Limb (tissue), 2 donors: ENCODE measurements around the gene HOXC13.

Experiments
- DNase-seq, 2 donors: peaks; one replicate each; pipeline ENCODE4 v3.0.0-alpha.2; 2016; ENCODE audit errors: extremely low spot score in 2 of 2

HOXC13 gene

DNA sequence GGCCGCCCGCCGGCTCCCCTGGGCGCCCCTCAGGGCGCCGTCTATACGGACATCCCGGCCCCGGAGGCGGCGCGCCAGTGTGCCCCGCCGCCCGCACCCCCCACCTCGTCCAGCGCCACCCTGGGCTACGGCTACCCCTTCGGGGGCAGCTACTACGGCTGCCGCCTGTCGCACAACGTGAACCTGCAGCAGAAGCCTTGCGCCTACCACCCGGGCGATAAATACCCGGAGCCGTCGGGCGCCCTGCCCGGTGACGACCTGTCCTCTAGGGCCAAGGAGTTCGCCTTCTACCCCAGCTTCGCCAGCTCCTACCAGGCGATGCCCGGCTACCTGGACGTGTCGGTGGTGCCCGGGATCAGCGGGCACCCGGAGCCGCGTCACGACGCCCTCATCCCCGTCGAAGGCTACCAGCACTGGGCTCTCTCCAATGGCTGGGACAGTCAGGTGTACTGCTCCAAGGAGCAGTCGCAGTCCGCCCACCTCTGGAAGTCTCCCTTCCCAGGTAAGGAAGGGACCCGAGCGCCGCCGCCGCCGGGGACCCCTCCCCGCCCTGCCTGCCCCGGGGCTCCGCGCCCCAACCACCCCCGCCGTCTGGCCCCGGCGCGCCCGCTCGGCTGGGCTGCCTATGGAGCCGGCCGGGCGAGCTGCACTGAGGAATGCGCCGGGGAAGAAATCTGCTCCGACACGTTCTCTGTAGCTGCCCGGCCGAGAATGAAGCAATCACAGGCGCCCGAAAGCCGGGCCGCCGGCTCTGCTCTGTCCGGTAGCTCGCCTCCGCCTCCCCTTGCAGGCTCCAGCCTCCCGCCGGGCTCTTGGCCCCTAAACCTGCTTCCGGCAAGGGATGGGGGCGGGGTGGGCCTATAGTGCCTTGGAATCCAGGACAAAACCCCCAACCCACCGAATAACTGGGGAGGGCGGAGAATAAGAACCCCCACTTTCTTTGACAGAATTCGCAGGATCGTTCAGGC is 794 bp downstream of the HOXC13 start:
- peak in 1 of 2 donors; percentile 61 for DNase-seq

DNA sequence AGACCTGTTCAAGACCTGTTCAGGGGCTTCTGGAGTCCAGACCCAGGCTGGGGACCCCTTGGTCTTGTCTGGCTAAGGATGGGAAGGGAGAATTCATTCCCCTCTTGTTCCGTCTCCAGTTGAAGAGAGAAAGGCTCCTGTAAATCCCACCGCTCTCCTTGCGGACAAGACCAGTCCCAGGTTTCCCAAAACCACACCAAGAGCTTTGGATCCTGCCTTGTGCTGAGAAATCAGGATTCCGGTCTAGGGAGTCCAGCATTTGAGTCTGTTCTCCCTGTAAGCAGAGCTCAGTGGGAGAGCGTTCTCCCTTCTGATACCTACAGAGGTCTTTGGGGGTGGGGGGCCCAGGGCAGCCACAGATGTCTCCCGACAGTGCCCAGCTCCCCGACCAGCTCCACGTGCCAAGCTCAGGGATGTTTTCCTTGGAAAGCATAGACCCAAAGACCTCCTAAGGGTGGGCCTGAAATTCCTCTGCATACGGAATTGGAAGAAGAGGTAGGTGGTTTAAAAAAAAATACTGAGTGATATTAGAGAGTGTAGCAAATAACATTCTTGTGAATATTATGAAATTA is 1.9 kb downstream of the HOXC13 start:
- DNase-seq, result no peak

DNA sequence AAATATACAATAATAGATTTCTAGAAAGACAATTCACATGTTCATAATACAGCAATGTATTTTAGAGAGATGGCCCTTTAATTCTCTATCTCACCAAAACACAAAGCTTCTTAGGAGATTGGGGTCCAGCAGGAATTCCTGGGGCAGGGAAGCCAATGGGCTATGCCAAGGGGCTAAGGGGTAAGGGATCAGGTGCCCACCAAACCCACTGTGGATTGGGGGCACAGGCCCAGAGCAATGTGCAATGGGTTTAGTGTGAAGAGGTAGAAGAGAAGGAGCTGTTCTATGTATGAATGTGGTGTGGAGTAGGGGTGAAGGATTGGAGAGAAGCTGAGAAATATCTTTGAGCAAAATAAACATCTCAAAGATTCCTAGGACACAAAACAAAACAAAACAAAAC is 2.6 kb downstream of the HOXC13 start:
- DNase-seq, result no peak

DNA sequence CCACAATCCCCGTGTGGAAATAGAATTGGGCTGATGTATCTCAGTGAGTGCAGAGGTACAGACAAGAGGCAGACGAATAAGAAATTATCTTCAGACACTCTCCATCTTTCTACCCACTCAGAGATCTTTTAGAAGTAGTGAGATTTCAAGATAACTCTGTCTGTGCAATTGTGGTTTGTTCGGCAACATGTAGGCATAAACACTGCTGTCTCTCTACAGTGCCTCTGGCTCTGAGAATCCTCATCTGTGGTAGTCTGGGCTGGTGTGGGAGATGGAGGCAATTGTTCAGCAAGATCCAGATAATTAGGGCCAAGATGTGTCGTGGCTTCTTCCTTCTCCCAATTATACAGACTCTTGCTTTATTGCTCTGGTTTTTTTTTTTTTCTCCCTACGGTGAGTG is 3.1 kb downstream of the HOXC13 start:
- no peak for DNase-seq

DNA sequence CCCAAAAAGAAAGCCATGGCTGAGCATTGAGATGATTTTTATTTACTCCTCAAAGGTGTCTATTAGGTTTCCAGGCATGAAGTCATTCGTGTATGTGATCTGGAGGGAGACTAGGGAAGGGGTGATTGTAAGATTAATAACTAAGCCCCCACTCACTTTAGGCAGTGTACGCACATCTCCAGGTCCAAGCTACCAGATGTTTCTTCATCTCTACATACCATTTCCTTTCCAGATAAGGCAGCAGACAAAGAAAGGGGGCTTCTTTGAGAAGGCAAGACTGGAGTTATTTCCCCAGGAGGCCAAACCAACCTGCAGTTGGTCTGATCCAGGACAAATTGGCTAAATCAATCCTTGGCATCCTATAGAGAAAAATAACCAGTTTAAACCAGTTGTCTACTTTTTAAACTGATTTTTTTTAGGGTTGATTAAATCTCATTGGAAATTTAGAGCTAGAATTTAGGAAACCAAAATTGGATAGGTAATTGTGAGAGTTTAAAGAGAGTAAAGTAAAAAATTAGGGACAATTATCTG is 3.9 kb downstream of the HOXC13 start:
- DNase-seq, result peak in 1 of 2 donors; percentile 27

DNA sequence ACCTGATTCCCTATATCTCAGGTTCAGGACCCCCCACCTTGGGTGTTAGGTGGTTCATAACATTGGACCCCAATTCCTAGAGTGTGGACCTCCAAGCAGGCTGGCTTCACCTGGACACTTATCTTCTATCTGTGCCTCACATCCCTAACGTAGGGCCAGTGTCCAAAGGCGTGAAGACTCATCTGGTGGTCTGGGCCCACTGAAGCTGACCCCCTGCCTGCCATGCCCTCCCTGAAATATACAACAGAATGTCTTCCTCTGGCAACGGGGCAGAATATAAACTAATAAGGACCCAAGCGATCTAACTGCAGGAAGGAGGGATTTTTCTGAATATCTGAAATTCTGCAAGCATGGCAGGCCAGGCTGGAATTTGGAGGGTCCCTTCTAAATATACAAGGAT is 5.6 kb downstream of the HOXC13 start:
- DNase-seq, result peak in 1 of 2 donors; percentile 21

DNA sequence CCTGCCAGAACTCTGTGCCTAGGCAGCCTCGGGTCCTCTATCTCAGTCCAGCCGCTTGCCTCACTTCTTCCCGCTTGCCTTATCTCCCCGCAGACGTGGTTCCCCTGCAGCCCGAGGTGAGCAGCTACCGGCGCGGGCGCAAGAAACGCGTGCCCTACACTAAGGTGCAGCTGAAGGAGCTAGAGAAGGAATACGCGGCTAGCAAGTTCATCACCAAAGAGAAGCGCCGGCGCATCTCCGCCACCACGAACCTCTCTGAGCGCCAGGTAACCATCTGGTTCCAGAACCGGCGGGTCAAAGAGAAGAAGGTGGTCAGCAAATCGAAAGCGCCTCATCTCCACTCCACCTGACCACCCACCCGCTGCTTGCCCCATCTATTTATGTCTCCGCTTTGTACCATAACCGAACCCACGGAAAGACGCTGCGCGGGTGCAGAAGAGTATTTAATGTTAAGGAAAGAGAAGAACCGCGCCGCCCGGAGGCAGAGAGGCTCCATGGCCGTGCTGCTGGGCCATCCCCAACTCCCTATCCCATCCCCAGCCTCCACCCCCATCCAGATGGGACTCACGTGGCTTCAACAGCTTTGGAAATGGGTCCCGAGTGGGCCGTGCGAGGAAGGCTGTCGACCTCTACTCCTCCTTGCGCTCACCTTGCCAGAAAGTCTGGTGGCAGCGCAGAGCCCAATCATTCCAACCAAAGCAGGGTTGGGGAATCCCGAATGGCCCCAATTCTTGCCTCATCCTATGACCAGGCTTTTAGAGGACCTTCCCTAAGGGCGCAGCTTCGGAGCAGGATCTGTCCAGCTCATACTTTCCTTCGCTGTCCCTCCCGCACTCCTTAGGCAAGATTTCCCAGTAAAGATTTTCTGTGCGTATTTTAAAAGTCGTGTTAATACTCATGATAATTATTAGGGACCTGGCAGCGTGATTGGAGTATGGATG is 6.5 kb downstream of the HOXC13 start:
- peak in 1 of 2 donors; percentile 40 for DNase-seq

DNA sequence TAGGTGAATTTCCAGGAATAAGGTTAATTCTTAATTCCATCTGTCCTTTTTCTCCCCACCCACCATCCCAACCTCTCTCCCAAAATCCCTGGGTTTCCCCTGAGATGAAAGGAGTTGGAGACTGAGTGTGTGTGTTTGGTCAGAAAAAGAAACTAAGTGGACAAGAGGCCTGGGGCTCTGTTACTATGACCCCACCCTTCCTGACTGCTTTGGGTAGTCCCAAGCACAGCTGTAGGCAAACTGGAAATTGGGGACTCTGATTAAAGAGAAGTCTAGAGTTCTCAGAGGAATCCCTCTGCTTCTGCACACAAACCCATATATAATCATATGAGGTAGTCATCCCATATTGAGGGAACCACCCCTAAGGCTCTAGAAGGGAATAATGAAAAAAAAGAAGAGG is 9.1 kb downstream of the HOXC13 start:
- no peak for DNase-seq

DNA sequence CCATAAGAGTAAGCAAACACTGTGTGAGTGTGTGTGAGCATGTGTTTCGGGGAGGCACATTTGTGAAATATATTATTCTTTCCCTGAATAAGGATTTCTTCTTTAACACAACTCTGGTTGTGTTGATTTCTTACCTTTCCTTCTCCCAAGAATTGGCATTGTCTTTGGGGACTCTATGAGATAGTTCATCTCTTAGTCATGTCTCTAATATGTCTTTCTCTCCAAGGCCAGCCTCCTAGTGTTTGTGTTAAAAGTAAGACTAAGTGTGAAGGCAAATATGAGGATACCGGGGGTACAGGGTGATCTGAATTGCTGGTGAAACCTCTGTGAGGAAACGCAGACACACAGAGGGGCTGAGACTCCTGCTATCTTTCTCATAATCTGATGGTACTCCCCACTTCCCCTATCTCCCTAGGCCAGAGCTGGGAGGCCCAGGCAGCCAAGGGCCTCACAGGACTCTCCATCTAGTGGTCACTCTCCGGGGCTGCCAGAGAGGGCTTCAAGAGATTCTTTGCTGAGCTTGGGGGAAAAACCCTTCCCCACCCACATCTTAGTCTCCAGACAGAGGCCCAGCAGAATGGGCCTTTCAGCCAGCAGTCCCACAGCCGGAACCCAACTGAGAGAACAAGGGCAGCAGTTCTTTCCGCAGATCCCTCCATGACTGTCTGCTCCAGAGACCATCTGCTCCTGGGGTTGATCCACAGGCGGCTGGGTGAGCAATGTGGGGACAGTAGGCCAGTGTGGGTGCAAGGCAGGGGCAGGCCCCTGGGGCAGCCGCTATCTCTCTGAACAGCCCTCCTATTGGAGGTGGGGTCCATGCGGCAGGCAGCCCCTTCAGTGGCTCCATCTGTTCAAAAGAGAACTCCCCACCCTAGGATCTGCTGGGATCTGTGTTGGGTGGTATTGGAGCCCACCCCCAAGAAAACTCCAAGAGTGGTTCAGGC is 10.3 kb downstream of the HOXC13 start:
- DNase-seq, result no peak

DNA sequence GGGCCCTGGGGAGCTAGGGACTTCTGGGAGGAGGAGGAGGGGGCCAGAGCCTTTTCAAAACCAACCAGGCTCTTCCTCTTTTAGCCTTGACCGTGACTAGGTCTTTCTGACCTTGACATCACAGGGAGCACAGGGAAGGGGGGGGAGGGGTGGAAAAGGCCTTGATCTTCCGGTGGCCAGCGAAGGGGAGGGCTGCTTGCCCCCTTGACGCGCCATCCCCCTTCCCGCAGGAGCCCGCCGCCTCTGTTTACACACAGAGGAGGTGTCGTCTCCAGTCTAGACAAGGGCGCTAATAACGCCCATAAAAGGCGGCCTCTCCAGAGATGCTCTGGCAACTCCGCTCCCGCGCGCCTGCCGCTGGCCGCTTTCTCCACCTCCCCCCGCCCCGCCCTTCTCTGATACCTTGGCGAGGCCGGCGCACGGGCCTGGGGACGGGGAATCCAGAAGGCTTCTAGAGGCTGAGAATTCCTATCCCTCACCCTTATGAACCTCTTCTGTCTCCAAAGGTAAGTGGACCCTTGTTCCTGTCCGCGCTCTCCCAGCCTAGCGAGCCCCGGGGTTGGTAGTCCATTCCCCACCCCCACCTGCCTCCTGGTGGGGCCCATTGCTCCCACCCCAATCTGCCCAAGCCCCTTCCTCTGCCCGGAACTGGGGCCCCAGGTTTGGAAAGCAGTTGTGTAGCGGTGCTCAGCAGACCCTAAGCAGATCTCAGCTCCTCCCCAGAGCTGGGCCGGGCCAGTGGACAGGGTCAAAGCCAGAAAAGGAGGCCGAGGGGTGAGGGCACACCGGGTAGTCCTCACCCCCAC is 11.2 kb downstream of the HOXC13 start:
- no peak for DNase-seq

DNA sequence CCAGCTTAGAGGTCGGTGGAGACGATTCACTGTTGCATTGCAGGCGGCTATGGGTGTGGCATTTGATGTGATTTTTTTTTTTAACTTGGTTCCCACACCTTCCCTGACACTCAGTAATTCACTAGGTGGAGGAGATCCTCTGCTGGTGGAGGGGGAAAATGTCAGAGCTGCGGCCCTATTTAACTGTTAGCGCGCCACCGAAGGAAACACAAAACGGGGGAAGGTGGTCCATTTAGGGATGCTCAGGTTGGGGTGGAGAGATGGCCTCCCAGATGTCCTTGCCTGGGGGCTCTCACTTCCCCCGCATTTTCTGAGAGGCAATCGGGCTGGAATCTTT is 11.8 kb downstream of the HOXC13 start:
- DNase-seq, result no peak

DNA sequence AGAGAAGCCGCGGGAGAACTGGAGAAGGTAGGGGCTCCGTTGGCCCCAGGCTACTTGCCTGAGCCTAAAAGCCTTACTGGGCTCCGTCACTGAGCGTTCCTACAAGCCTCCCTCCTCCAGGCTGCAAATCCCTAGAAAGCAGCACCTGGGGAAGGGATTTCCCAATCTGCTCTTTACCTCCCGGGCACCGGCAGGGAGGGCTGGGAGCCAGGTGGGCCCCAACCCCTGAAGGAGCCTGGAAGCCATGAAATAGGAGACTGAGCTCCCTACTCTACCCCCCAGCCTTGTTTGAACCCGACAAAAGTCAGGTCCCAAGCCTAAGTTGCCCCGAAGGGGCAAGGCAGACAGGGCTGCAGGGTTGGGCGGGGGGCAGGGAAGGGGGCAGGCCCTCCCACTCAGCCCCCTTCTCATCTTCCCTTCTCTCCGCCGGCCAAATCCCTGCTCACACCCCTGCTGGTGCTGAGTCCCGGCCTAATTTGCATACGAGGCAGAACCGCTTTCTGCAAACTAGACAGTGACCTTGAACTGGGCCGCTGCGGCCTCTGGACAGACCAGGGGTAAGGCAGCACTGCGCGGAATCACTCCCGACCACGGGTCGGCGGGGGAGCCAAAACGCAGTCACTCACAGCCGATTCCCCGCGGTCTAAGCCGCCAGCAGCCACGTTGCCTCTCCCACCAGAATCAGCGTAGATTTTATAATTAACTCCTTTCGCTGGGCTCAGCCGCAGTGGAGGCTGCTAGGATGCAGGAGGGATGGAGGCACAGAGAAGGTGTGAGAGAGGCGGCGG is 12.4 kb downstream of the HOXC13 start:
- no peak for DNase-seq

DNA sequence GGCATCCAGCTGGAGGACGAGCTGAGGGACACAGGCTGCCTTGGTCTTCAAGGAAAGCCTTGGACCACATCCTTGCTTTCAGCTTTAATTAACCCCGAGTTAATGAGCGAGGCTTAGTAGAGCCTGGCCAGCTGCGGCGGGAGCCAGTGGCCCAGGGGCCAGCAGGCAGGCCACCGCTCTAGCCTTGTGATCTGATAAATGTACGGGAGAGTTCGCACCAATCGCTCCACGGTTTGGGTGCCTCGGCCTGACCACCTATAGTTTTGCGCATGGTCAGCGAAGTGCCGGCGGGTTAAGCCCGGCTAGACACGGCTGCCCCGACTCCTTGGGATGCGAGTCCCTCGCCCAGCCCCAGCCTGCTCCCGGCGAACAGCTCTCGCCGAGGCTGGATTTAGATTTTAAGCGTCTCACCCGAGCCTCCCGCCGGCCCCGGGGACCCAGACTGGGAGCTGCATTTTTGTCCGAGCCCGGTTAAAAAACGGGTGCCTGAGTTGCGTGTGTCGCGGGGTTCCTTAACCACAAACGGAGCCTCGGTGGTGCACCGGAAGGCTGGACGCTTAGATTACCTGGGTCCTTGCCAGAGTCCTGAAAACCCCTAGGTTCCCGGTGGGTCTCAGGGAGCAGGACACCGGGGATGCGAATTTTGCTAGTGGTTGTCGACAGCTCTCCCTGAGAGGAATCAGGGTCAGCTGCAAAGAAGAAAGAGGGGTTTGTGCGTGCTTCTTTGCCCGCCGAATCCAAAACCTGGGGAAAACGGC is 13.1 kb downstream of the HOXC13 start:
- DNase-seq, result no peak

DNA sequence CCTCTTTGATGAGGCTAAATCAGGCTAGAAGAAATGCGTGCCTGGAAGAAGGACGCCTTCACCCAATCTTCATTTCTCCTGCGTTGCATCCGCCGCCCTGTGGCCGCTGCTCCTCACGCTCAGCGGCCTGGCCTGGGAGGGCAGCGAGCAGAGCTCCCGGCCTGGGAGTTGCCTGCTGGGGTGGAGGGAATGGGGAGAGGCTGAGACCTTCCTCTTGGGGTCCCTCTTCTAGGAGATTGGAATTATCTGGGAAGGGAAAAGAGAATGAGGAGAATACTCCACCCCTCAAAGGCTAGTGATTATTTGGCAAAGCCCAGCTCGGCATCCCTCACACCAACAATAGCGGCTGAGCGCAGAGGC is 13.7 kb downstream of the HOXC13 start:
- no peak for DNase-seq

DNA sequence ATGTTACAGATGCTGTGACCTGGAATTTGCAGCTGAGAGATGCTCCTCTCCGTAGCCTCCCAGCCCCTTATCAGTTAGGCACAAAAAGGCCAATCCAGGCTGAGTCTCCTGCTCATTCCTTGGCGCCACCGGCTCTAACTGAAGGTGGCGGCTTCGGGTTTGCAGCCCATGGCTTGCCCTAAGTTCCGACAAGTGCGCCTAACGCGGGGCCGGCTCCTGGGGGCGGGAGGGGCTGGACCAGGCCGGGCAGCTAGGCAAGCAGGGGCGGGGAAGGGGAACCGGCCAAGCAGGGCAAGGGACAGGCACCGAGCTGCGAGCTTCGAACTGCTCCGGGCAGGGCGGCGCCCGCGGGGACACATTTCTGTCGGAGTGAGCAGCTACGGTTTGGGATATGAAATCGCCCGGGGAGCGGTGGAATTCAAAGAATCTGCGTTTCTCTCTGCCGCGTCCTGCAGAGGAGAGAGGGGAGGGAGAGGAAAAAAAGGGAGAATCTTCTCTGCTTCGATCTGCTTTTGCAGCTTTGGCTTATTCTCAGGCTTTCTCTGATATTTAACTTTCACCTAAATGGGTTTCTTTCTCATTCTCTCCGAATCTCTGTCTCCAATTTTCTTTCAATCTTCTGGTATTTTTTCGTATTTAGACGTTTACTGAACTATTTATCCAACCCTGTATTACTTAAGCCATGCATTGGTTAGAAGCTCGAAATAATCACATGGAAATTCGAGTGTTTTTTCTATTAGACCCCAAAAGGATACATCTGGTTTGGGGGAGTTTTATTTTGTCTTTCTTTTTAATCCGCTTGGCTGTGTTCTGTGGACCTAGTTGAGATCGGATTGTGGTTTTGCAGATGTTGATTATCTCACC is 14.5 kb downstream of the HOXC13 start:
- DNase-seq, result no peak

DNA sequence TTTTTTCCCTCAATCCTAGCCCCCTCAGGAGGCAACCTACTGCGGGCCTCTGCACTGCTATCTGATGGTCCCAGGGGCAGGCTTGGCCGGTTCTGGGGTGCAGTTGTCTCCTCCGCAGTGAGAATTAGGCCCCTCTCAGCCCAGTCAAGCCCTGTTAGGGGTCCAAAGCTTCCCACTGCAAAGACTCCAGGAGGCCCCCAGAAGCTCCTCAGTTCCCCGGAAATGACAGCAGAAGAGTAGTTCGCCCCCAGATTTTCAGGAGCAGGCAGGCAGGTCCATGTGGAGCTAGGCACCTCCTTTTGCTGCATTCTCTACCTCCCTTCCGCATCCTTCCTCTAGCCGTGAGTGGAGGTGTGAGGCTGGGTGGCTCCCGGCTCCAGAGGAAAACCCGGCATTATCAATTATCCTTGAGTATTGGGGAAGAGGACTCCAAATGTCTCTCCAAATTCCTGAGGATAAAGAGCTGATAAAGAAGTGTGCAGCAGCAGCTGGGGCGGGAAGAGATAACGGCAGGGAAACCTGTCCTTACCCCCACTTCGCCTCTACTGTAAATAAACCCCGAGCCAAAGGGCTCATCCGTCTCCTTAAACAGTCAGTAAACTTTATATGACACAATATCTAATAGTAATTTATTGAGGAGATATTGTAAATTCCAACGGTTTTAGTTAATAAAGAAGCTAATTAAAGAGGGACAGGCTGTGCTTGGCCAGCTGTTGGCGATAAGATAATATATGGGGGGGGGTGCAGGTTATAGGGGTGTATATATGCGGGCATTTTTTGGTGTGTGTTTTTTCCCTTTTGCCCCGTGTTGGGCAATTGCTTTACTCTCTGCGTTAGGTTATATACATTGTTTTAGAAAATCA is 15.4 kb downstream of the HOXC13 start:
- no peak for DNase-seq

DNA sequence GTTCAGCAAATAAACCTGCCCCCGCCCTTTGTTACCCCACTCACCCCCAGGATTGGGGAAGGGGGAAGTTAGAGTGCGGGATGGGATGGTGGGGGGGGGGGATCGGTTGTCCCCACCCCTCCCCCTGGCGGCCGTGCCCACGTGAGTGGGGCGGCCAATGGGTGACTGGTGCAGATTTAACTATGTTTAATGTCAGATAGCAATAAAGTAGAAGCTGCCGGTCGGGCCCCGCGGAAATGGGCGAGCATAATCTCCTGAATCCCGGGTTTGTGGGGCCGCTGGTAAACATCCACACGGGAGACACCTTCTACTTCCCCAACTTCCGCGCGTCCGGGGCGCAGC is 16.0 kb downstream of the HOXC13 start, which contains the start of gene HOXC12:
HOXC12 (plus strand) TSS at position 210 of the 342 bp plus-strand sequence; CDS start at position 237, 27 bp downstream.
- no peak for DNase-seq
